ENCODE results near the gene LRRC28. TPM values are rescaled to one million over a fixed set of nuclear protein-coding genes. Genes with fewer than 3 reads are reported as not detected.

Gene LRRC28
- total RNA-seq, 1 experiment from 2014 or later = 10.6 TPM

DNA sequence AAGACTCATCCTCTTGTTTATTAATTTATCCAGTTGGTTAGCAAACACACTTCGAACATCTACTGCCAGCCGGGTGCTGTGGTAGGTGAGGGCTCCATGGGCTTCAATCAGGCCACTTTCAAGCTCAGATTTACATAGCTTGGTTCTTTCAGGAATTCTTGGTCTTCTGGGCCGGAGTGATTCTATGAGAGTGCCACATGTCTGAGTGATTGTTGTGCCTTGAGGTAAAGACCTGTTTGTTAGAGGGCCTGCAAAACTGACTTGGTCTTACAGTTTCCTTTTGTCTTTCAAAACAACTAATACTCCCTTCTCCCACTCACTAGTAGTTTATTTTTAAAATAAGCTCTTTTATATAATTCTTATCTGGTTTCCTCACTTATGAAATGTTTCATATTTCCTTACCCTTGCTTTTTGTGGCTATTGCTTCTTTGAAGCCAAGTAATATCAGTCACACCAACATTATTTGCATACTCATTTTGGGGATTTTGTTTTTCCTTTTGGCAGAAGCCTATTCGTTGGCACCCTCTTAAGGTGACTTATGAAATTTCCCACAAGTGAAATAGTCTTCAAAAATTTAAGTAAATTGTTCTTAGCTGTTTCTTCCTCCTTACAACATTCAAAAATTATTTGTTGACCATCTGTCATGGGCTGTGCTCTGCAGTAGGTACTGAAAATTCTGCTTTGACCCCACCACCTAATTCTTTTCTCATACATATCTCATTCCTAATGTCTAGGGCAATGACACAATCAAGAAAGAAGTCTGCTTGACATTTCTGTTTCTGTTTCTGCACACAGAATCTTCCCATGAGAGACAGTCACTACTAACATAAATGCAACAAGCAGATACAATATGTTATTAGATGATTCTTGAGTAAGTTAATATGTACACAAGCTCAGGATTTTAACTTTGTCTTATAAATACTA is 120.2 kb downstream of the LRRC28 start:
- H3K4me1 Mint-ChIP-seq (ENCODE audit: insufficient read depth, unreplicated experiment) = peaks cover 8% of the 10 kb centered on the region
- ChIA-PET POLR2A (interaction anchor here (0.7 to 1.7 kb wide), 5 partner anchors 22 to 333 kb away, joined by 3 to 6 read pairs (median 4); no protein-coding TSS in a partner anchor), CTCF (interaction anchor here (0.6 to 4.3 kb wide), 28 partner anchors 10 to 434 kb away, joined by 3 to 34 read pairs (median 4); no protein-coding TSS in a partner anchor)
- intact Hi-C loops (cut with micrococcal nuclease) = loop anchor here (1.0 to 2.0 kb wide), 2 partner anchors 85 to 333 kb away; no protein-coding TSS in a partner anchor
- peak overlapping the region; percentile 90 for H3K27ac Mint-ChIP-seq (ENCODE audit: low read depth, unreplicated experiment)
- no TSS peak for BruUV-seq (replicated peaks)
- H3K36me3 Mint-ChIP-seq (ENCODE audit: insufficient read depth, unreplicated experiment) = no peaks in the 10 kb centered on the region
- TF ChIP-seq, protein P1, sequence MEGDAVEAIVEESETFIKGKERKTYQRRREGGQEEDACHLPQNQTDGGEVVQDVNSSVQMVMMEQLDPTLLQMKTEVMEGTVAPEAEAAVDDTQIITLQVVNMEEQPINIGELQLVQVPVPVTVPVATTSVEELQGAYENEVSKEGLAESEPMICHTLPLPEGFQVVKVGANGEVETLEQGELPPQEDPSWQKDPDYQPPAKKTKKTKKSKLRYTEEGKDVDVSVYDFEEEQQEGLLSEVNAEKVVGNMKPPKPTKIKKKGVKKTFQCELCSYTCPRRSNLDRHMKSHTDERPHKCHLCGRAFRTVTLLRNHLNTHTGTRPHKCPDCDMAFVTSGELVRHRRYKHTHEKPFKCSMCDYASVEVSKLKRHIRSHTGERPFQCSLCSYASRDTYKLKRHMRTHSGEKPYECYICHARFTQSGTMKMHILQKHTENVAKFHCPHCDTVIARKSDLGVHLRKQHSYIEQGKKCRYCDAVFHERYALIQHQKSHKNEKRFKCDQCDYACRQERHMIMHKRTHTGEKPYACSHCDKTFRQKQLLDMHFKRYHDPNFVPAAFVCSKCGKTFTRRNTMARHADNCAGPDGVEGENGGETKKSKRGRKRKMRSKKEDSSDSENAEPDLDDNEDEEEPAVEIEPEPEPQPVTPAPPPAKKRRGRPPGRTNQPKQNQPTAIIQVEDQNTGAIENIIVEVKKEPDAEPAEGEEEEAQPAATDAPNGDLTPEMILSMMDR (IDR thresholded peaks at IDR 0.05; ENCODE audit: unreplicated experiment) = peak; percentile 24
- peak; percentile 11 for DNase-seq (ENCODE audit: unreplicated experiment)
- H3K9me3 Mint-ChIP-seq (ENCODE audit: unreplicated experiment) = peaks cover 7% of the 10 kb centered on the region
- H3K4me3 Mint-ChIP-seq (ENCODE audit: unreplicated experiment) = no peak overlapping the region
- no peaks in the 10 kb centered on the region for H3K27me3 Mint-ChIP-seq (ENCODE audit: insufficient read depth, unreplicated experiment)

DNA sequence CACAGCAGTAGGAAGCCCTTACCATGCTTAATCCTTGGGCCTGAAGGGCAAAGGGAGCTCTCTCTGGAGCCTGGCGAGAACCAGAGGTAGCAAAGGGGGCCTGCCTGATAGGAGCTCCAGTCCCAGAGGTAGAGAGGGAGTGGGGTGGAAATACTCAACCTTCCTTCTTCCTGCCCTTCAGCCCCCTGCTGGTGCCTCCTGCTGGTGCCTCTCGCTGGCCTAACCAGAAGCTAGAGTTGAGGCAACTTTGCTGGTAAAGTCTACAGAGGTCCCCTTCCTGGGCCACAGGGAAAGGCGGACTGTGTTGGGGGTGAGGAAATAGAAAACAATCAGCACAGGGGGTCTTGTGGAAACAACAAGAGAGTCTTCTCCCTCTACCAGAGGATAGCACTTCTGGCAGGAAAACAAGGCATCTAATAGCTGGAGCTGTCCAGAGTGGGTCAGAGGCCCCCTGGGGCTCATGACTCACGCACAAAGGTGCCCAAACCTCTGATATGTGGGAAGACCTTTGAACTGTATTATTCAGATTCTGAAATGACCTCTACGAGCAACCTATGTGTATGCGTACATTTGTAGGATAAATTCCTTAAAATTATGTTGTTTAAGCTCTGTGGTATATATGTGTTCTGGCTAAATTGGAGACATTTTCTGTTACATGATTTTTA is 133.9 kb downstream of the LRRC28 start:
- intact Hi-C loops (cut with micrococcal nuclease) = no loop called here
- Mint-ChIP-seq H3K27me3 (ENCODE audit: insufficient read depth, unreplicated experiment) (no peaks in the 10 kb centered on the region), H3K36me3 (ENCODE audit: insufficient read depth, unreplicated experiment) (peaks cover 8% of the 10 kb centered on the region), H3K9me3 (ENCODE audit: unreplicated experiment) (no peaks in the 10 kb centered on the region), H3K4me3 (ENCODE audit: unreplicated experiment) (no peak overlapping the region), H3K4me1 (ENCODE audit: insufficient read depth, unreplicated experiment) (no peaks in the 10 kb centered on the region), H3K27ac (ENCODE audit: low read depth, unreplicated experiment) (no peak overlapping the region)
- POLR2A ChIA-PET = no interaction called here
- TF ChIP-seq, protein P1 (IDR thresholded peaks at IDR 0.05; ENCODE audit: unreplicated experiment) = no peak
- no TSS peak for BruUV-seq (replicated peaks)
- no peak for DNase-seq (ENCODE audit: unreplicated experiment)
- CTCF ChIA-PET = interaction anchor here (0.5 to 0.6 kb wide), 2 partner anchors 21 to 430 kb away, joined by 3 read pairs; no protein-coding TSS in a partner anchor

DNA sequence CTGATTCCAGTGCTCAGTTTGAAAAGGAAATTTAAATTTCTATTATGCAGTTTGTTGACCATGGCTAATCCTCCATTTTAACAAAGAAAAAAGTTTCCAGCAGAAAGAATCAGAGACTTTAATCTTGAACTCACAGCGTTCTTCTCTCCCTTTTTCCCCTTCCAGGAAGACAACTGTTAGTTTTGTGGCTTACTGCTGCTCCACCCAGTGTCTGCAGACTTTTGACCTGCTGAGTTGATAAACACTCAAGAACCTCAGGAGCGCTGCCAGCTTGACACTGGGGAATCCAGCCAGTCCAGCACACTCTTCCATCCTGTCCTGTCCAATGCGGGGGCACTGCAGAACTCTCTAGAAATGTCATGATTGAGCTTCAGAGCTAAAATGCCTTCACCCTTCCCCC is 134.6 kb downstream of the LRRC28 start:
- Mint-ChIP-seq H3K36me3 (ENCODE audit: insufficient read depth, unreplicated experiment) (peaks cover 8% of the 10 kb centered on the region), H3K27ac (ENCODE audit: low read depth, unreplicated experiment) (no peak overlapping the region), H3K4me1 (ENCODE audit: insufficient read depth, unreplicated experiment) (no peaks in the 10 kb centered on the region), H3K27me3 (ENCODE audit: insufficient read depth, unreplicated experiment) (no peaks in the 10 kb centered on the region), H3K4me3 (ENCODE audit: unreplicated experiment) (no peak overlapping the region), H3K9me3 (ENCODE audit: unreplicated experiment) (no peaks in the 10 kb centered on the region)
- intact Hi-C loops (cut with micrococcal nuclease) = no loop called here
- no TSS peak for BruUV-seq (replicated peaks)
- POLR2A ChIA-PET = no interaction called here
- CTCF ChIA-PET = no interaction called here
- TF ChIP-seq, protein P1 (IDR thresholded peaks at IDR 0.05; ENCODE audit: unreplicated experiment) = no peak
- no peak for DNase-seq (ENCODE audit: unreplicated experiment)

DNA sequence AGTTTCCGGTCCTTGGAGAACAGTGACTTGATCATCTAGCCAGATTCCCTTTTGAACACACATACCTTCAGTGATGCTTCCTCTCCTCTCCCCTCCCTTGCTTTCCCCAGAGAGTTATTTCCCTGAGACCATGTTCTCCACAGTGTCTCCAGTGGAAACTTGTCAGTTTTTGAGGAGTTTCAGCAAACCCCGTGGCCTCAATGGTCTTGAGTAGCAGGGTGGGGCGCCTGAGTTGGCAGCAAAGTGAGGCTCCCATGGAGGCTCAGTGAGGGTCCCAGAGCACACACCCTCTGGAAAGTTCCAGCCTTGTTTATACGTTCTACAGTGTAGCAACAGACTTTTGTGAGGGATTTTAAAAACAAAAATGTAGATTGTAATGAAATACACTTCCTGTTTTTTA is 135.1 kb downstream of the LRRC28 start:
- Mint-ChIP-seq H3K36me3 (ENCODE audit: insufficient read depth, unreplicated experiment) (peaks cover 8% of the 10 kb centered on the region), H3K27ac (ENCODE audit: low read depth, unreplicated experiment) (no peak overlapping the region), H3K4me1 (ENCODE audit: insufficient read depth, unreplicated experiment) (no peaks in the 10 kb centered on the region), H3K27me3 (ENCODE audit: insufficient read depth, unreplicated experiment) (no peaks in the 10 kb centered on the region), H3K9me3 (ENCODE audit: unreplicated experiment) (no peaks in the 10 kb centered on the region), H3K4me3 (ENCODE audit: unreplicated experiment) (no peak overlapping the region)
- intact Hi-C loops (cut with micrococcal nuclease) = no loop called here
- TF ChIP-seq, protein P1 (IDR thresholded peaks at IDR 0.05; ENCODE audit: unreplicated experiment) = no peak
- CTCF ChIA-PET = no interaction called here
- DNase-seq (ENCODE audit: unreplicated experiment) = no peak
- no TSS peak for BruUV-seq (replicated peaks)
- POLR2A ChIA-PET = interaction anchor here (0.6 kb wide), 1 partner anchor 71 kb away, joined by 3 read pairs; no protein-coding TSS in a partner anchor

All from MCF 10A (cell line).